Ishikawa (cell line): ENCODE results near the gene ABHD12B.

Experiments used
- CEBPB ChIP-seq: IDR thresholded peaks from 2 replicates; pipeline ENCODE4 v1.6.1; 2012
- CREB1 ChIP-seq: IDR thresholded peaks from 2 replicates; pipeline ENCODE4 v1.6.1; 2012; ENCODE audit warnings: low read depth
- EP300 ChIP-seq: IDR thresholded peaks from 2 replicates; pipeline ENCODE4 v1.6.1; 2012; ENCODE audit warnings: borderline replicate concordance
- MAX ChIP-seq: IDR thresholded peaks from 2 replicates; pipeline ENCODE4 v1.6.1; 2012
- NFIC ChIP-seq: IDR thresholded peaks from 2 replicates; pipeline ENCODE4 v1.6.1; 2012
- RAD21 ChIP-seq: IDR thresholded peaks from 2 replicates; pipeline ENCODE4 v1.6.1; 2012; ENCODE audit warnings: low read depth
- REST ChIP-seq: IDR thresholded peaks from 2 replicates; pipeline ENCODE4 v1.6.1; 2012; ENCODE audit warnings: low read depth, mild to moderate bottlenecking
- TAF1 ChIP-seq: IDR thresholded peaks from 2 replicates; pipeline ENCODE4 v1.6.1; 2012; ENCODE audit warnings: low read depth, mild to moderate bottlenecking
- TEAD4 ChIP-seq: IDR thresholded peaks from 2 replicates; pipeline ENCODE4 v1.6.1; 2012
- USF1 ChIP-seq: IDR thresholded peaks from 2 replicates; pipeline ENCODE4 v1.6.1; 2012
- YY1 ChIP-seq: IDR thresholded peaks from 2 replicates; pipeline ENCODE4 v1.6.1; 2012; ENCODE audit warnings: low read depth
- ZBTB7A ChIP-seq: IDR thresholded peaks from 2 replicates; pipeline ENCODE4 v1.6.1; 2012; ENCODE audit warnings: low read depth

GRCh38 chr14:50834802-50835276, 37.0 kb upstream of the ABHD12B start:
- no peak for TF ChIP-seq EP300
- TF ChIP-seq CREB1, result no peak
- TF ChIP-seq YY1, result no peak
- TF ChIP-seq RAD21, result no peak
- TF ChIP-seq TAF1, result no peak
- TF ChIP-seq REST, result no peak
- TF ChIP-seq CEBPB, result no peak
- no peak for TF ChIP-seq TEAD4
- no peak for TF ChIP-seq MAX
- TF ChIP-seq USF1, result no peak
- no peak for TF ChIP-seq NFIC
- no peak for TF ChIP-seq ZBTB7A
